ENCODE data around the gene USP37. TPM values are rescaled to one million over a fixed set of nuclear protein-coding genes. Genes with fewer than 3 reads are reported as not detected.

The USP37 gene
- total RNA-seq, 1 donor from 2014 or later, result 9.2 TPM

DNA sequence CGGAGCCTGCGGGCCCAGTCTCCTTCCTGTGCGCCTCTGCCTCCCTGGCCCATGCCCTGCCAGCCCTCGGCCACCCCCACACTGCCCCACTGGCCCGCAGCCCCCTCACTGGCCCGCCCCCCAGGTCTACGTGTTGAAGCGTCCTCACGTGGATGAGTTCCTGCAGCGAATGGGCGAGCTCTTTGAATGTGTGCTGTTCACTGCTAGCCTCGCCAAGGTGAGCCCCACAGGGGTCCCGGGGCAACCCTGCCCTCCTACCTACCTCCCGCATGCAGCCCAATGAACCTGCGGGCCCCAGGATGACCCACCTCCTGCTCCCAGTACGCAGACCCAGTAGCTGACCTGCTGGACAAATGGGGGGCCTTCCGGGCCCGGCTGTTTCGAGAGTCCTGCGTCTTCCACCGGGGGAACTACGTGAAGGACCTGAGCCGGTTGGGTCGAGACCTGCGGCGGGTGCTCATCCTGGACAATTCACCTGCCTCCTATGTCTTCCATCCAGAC, 165.2 kb downstream of the USP37 start:
- DNase-seq (ENCODE audit: low read depth), result no peak
- peaks cover 14% of the 10 kb centered on the region for H3K36me3 ChIP-seq (ENCODE audit: control insufficient read depth, insufficient read depth, low read length)
- no peaks in the 10 kb centered on the region for H3K27me3 ChIP-seq (ENCODE audit: control insufficient read depth, insufficient read depth, low read length)
- no peak for FAIRE-seq
- TF ChIP-seq CTCF (IDR thresholded peaks at IDR 0.05; ENCODE audit: insufficient read depth, low read length, severe bottlenecking), result no peak
- no peak overlapping the region for H3K4me3 ChIP-seq (ENCODE audit: low read depth, low read length)

- no peak overlapping the region for H3K4me3 ChIP-seq (ENCODE audit: low read depth, low read length)
- peaks cover 14% of the 10 kb centered on the region for H3K36me3 ChIP-seq (ENCODE audit: control insufficient read depth, insufficient read depth, low read length)
- TF ChIP-seq CTCF (IDR thresholded peaks at IDR 0.05; ENCODE audit: insufficient read depth, low read length, severe bottlenecking), result no peak
- no peak for FAIRE-seq
- no peak for DNase-seq (ENCODE audit: low read depth)
- H3K27me3 ChIP-seq (ENCODE audit: control insufficient read depth, insufficient read depth, low read length), result no peaks in the 10 kb centered on the region
Observed at GRCh38 chr2:218402491-218402901, 165.7 kb downstream of the USP37 start.

- no peak overlapping the region for H3K4me3 ChIP-seq (ENCODE audit: low read depth, low read length)
- H3K27me3 ChIP-seq (ENCODE audit: control insufficient read depth, insufficient read depth, low read length), result no peaks in the 10 kb centered on the region
- peaks cover 14% of the 10 kb centered on the region for H3K36me3 ChIP-seq (ENCODE audit: control insufficient read depth, insufficient read depth, low read length)
- FAIRE-seq (no peak), DNase-seq (ENCODE audit: low read depth) (no peak)
- TF ChIP-seq CTCF (IDR thresholded peaks at IDR 0.05; ENCODE audit: insufficient read depth, low read length, severe bottlenecking), result no peak
Observed at GRCh38 chr2:218401890-218402289, 166.3 kb downstream of the USP37 start.

- peak overlapping the region; percentile 56 for H3K4me3 ChIP-seq (ENCODE audit: low read depth, low read length)
- H3K27me3 ChIP-seq (ENCODE audit: control insufficient read depth, insufficient read depth, low read length), result no peaks in the 10 kb centered on the region
- peaks cover 14% of the 10 kb centered on the region for H3K36me3 ChIP-seq (ENCODE audit: control insufficient read depth, insufficient read depth, low read length)
- FAIRE-seq, result no peak
- no peak for TF ChIP-seq CTCF (IDR thresholded peaks at IDR 0.05; ENCODE audit: insufficient read depth, low read length, severe bottlenecking)
- no peak for DNase-seq (ENCODE audit: low read depth)
Observed at GRCh38 chr2:218400930-218401881, 166.9 kb downstream of the USP37 start.

Other genes starting within 250 kb of the USP37 start
- not detected in 2 replicates for gene CATIP, start 211.5 kb downstream of the USP37 start, total RNA-seq
- gene SLC11A1, start 186.1 kb downstream of the USP37 start, total RNA-seq, result 0.26 and 0.51 TPM in 2 replicates
- 26.5 and 32.1 TPM in 2 replicates for gene CTDSP1, start 168.5 kb downstream of the USP37 start, total RNA-seq
- not detected in 2 replicates for gene VIL1, start 149.2 kb downstream of the USP37 start, total RNA-seq
- gene CNOT9, start 488 bp upstream of the USP37 start, total RNA-seq, result 37.6 and 53.7 TPM in 2 replicates
- gene PLCD4, start 39.5 kb upstream of the USP37 start, total RNA-seq, result 0.53 and 1.2 TPM in 2 replicates
- gene ZNF142, start 91.3 kb upstream of the USP37 start, total RNA-seq, result 4.2 and 4.7 TPM in 2 replicates
- 47.6 and 61.3 TPM in 2 replicates for gene BCS1L, start 91.3 kb upstream of the USP37 start, total RNA-seq
- gene RNF25, start 103.7 kb upstream of the USP37 start, total RNA-seq, result 32.1 and 51.2 TPM in 2 replicates
- 5.8 and 8.6 TPM in 2 replicates for gene STK36, start 103.7 kb upstream of the USP37 start, total RNA-seq
- 5.5 and 6.8 TPM in 2 replicates for gene TTLL4, start 142.5 kb upstream of the USP37 start, total RNA-seq
- gene CYP27A1, start 213.8 kb upstream of the USP37 start, total RNA-seq, result 0.13 and 0.26 TPM in 2 replicates